K562 (cell line): ENCODE measurements around the gene AGO4. TPM values are rescaled to one million over a fixed set of nuclear protein-coding genes. Genes with fewer than 3 reads are reported as not detected.

Experiments
- ARID1B ChIP-seq: fragments of 450-650 bp; IDR thresholded peaks from 2 replicates; pipeline ENCODE4 v1.6.1; 2016; ENCODE audit warnings: antibody characterized with exemption, mild to moderate bottlenecking, inconsistent platforms
- BCOR ChIP-seq: fragments of 450-650 bp; IDR thresholded peaks from 2 replicates; pipeline ENCODE4 v1.6.1; 2016
- CEBPB ChIP-seq: fragments of 450-650 bp; IDR thresholded peaks from 2 replicates; pipeline ENCODE4 v1.6.1; 2016; ENCODE audit warnings: missing genetic modification characterization, missing compliant biosample characterization
- HBP1 ChIP-seq: fragments of 450-650 bp; formaldehyde crosslinking; IDR thresholded peaks from 2 replicates; pipeline ENCODE4 v1.4.0; 2022; ENCODE audit warnings: missing genetic modification characterization
- HLTF ChIP-seq: fragments of 450-650 bp; IDR thresholded peaks from 2 replicates; pipeline ENCODE4 v1.6.1; 2016
- KLF10 ChIP-seq: fragments of 250-450 bp; sonication (Bioruptor Pico); IDR thresholded peaks from 2 replicates; pipeline ENCODE4 v1.6.1; 2021; ENCODE audit warnings: matching md5 sums
- MITF ChIP-seq: IDR thresholded peaks from 2 replicates; pipeline ENCODE4 v1.6.1; 2014; ENCODE audit warnings: antibody characterized with exemption
- NEUROD1 ChIP-seq: fragments of 150-350 bp; IDR thresholded peaks from 2 replicates; pipeline ENCODE4 v1.6.1; 2014; ENCODE audit warnings: borderline replicate concordance, low read length, low read depth; ENCODE audit not compliant: partially characterized antibody
- NFE2L1 ChIP-seq: fragments of 450-650 bp; IDR thresholded peaks from 2 replicates; pipeline ENCODE4 v1.6.1; 2016; ENCODE audit warnings: missing genetic modification characterization, low read depth, mild to moderate bottlenecking, missing compliant biosample characterization, moderate library complexity, borderline replicate concordance
- PHF8 ChIP-seq: fragments of 200-600 bp; sonication (generic); IDR thresholded peaks from 2 replicates; pipeline ENCODE4 v1.6.1; 2012; ENCODE audit warnings: mixed run types, mild to moderate bottlenecking, inconsistent platforms, low read length, moderate library complexity, borderline replicate concordance
- PKNOX1 ChIP-seq: fragments of 450-650 bp; IDR thresholded peaks from 2 replicates; pipeline ENCODE4 v1.6.1; 2016
- PML ChIP-seq: IDR thresholded peaks from 2 replicates; pipeline ENCODE4 v1.6.1; 2012; ENCODE audit warnings: low read length, inconsistent platforms
- POLR2B ChIP-seq: fragments of 450-650 bp; IDR thresholded peaks from 2 replicates; pipeline ENCODE4 v1.6.1; 2018; ENCODE audit warnings: low read depth; ENCODE audit not compliant: partially characterized antibody
- SRF ChIP-seq, 2 experiments: fragments of 250-450, 450-650 bp in 1 of 2; sonication (Bioruptor Pico) in 1 of 2; sonication (generic) in 1 of 2; formaldehyde crosslinking; IDR thresholded peaks; 2 replicates each; pipeline versions ENCODE4 v1.5.0 to v1.5.1; 2020 to 2022; ENCODE audit warnings: mild to moderate bottlenecking in 1 of 2, missing genetic modification reagents in 1 of 2
- UBTF ChIP-seq, 2 experiments: IDR thresholded peaks; 2 replicates each; pipeline ENCODE4 v1.6.1; 2012; ENCODE audit warnings: improper control_type of control experiment in 2 of 2, low read depth in 2 of 2, low read length in 2 of 2, borderline replicate concordance in 1 of 2
- ZBED1 ChIP-seq: IDR thresholded peaks from 2 replicates; pipeline ENCODE4 v1.6.1; 2014
- ZNF316 ChIP-seq: fragments of 450-650 bp; IDR thresholded peaks from 2 replicates; pipeline ENCODE4 v1.6.1; 2016
- ZNF431 ChIP-seq: sonication (generic); formaldehyde crosslinking; IDR thresholded peaks from 2 replicates; pipeline ENCODE4 v1.8.0; 2022; ENCODE audit warnings: mild to moderate bottlenecking, missing genetic modification reagents
- ZNF609 ChIP-seq: sonication (generic); formaldehyde crosslinking; IDR thresholded peaks from 2 replicates; pipeline ENCODE4 v1.8.1; 2023; ENCODE audit warnings: missing genetic modification reagents, mild to moderate bottlenecking, borderline replicate concordance
- polyA plus RNA-seq, 8 experiments: library from polyadenylated mRNA; depleted of rRNA in 4 of 8; stranded (reverse) in 5 of 8; unstranded in 3 of 8; fragments of >200 nt; fragmentation: Nextera tagmentation in 2 of 8; fragmentation: Illumina TruSeq in 1 of 8; extraction: Ambion mirVana in 2 of 8; extraction: Trizol in 1 of 8; gene quantifications; 2 replicates each; pipeline versions ENCODE4 v1.2.1 to v1.2.3, GENCODE V29; 2011 to 2014; ENCODE audit warnings: inconsistent platforms in 1 of 8, missing spikeins in 1 of 8
- total RNA-seq, 7 experiments: library from RNA; depleted of rRNA in 6 of 7; stranded (reverse); fragments of >200 nt in 6 of 7; fragmentation: Illumina TruSeq in 2 of 7; extraction: Trizol in 2 of 7; gene quantifications; 2 replicates each; pipeline versions ENCODE4 v1.2.1 to v1.2.3, GENCODE V29; 2011 to 2021; ENCODE audit warnings: low replicate concordance in 1 of 7

The AGO4 gene
- total and polyA plus RNA-seq, 9 of the 15 experiments (the other 6 are each of a cell fraction or from before 2014, with no cell fraction given) = 1.3 to 10.5 (median 6.5) TPM

- TF ChIP-seq PHF8 (no peak), ZNF316 (no peak), ARID1B (peak; percentile 63), HBP1 (CRISPR knock-in tag) (peak; percentile 39; the same call in 1 of the 2 replicates), POLR2B (no peak), PML (no peak), HLTF (no peak), KLF10 (CRISPR knock-in tag) (no peak), NFE2L1 (tag) (no peak), SRF (CRISPR knock-in tag; IDR thresholded peaks at IDR 0.05) (no peak; a peak in 1 of 4 replicates), NEUROD1 (no peak), UBTF (IDR thresholded peaks at IDR 0.05; ENCODE audit: borderline replicate concordance in 1 of 2, low read depth in 2 of 2, low read length in 2 of 2) (no peak), MITF (no peak), ZBED1 (no peak), BCOR (no peak), ZNF431 (no peak), ZNF609 (CRISPR knock-in tag) (no peak), CEBPB (peak; percentile 67), PKNOX1 (no peak)
Observed at GRCh38 chr1:35788139-35788538, 19.7 kb upstream of the AGO4 start (continued).
